Measurements from ENCODE around the gene SH3RF2. TPM values are rescaled to one million over a fixed set of nuclear protein-coding genes. Genes with fewer than 3 reads are reported as not detected.

Gene SH3RF2
- polyA plus RNA-seq, 3 donors: not detected

DNA sequence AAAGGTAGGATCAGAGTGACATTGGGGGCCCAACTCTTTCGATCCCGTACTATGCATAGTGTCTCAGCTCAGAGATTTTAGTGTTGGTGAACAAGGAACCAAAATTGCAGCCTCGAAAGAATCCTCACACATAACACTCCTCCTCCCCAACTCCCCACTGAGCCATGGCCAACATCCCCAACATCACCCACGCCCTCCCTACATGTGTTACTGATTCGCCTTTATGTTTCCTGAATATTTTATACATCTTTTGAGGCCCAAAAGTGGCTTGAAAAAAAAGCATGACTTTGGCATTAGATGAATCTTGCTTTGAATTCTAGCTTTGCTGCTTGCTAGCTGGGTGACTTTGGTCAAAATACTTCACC is 123.8 kb downstream of the SH3RF2 start:
- Histone ChIP-seq H3K4me3 (replicated peaks in 1 of 3; ENCODE audit: low read depth in 2 of 3, low read length in 3 of 3) (no peak overlapping the region), H3K27me3 (ENCODE audit: control insufficient read depth in 2 of 2, insufficient read depth in 2 of 2, low read length in 2 of 2) (no peaks in the 10 kb centered on the region), H3K9ac (ENCODE audit: insufficient read depth, low read length, poor library complexity, severe bottlenecking) (no peak overlapping the region), H3K36me3 (replicated peaks in 1 of 2; ENCODE audit: control insufficient read depth in 1 of 2, insufficient read depth in 2 of 2, low read length in 2 of 2) (no peaks in the 10 kb centered on the region), H4K20me1 (ENCODE audit: insufficient read depth, low read length) (no peaks in the 10 kb centered on the region), H3K9me3 (replicated peaks in 1 of 2; ENCODE audit: control insufficient read depth in 1 of 2, insufficient read depth in 1 of 2, low read length in 2 of 2) (no peaks in the 10 kb centered on the region), H3K27ac (ENCODE audit: low read depth in 1 of 2, low read length in 2 of 2) (no peak overlapping the region), H3K79me2 (ENCODE audit: insufficient read depth, low read length) (no peaks in the 10 kb centered on the region), H2AFZ (ENCODE audit: insufficient read depth, low read depth, low read length, poor library complexity, severe bottlenecking) (no peak overlapping the region), H3K4me2 (replicated peaks; ENCODE audit: extremely low read depth, low read length, poor library complexity, severe bottlenecking) (no peak overlapping the region), H3K4me1 (ENCODE audit: control insufficient read depth in 1 of 2, insufficient read depth in 2 of 2, low read length in 2 of 2) (no peaks in the 10 kb centered on the region)
- TF ChIP-seq, protein P1, sequence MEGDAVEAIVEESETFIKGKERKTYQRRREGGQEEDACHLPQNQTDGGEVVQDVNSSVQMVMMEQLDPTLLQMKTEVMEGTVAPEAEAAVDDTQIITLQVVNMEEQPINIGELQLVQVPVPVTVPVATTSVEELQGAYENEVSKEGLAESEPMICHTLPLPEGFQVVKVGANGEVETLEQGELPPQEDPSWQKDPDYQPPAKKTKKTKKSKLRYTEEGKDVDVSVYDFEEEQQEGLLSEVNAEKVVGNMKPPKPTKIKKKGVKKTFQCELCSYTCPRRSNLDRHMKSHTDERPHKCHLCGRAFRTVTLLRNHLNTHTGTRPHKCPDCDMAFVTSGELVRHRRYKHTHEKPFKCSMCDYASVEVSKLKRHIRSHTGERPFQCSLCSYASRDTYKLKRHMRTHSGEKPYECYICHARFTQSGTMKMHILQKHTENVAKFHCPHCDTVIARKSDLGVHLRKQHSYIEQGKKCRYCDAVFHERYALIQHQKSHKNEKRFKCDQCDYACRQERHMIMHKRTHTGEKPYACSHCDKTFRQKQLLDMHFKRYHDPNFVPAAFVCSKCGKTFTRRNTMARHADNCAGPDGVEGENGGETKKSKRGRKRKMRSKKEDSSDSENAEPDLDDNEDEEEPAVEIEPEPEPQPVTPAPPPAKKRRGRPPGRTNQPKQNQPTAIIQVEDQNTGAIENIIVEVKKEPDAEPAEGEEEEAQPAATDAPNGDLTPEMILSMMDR (IDR thresholded peaks at IDR 0.05): no peak
- no peak overlapping the region for H3K27ac Mint-ChIP-seq
- no peak overlapping the region for H3K4me3 Mint-ChIP-seq
- H3K4me1 Mint-ChIP-seq: peaks cover 7% of the 10 kb centered on the region
- 82% methylated on average over 2 of the region's 5 CpGs for WGBS (ENCODE audit: insufficient coverage)
- H3K9me3 Mint-ChIP-seq: no peaks in the 10 kb centered on the region
- H3K36me3 Mint-ChIP-seq: no peaks in the 10 kb centered on the region
- intact Hi-C loops (cut with micrococcal nuclease): no loop called here
- DNase-seq: no peak
- H3K27me3 Mint-ChIP-seq (ENCODE audit: low read depth in 3 of 3): peaks cover 4 to 8% (median 4%) of the 10 kb centered on the region in 3 donors

DNA sequence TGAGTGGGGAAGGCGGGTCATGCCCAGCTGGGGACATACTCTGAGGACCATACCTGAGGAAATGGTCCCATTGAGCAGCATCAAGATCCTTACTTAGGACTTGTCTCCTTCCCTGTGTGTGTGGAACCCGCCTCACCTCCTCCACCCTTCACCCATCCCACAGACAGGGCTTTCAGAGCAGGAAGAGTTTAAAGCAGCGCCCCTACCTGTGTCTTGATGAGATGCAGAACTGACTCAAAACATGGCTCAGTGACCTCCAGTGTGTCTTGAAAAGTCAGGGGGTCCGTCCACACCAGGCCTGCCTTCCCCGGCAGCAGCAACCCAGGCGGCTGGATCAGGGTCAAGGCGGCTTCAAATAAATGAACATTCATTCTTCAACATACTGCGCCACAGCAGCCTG is 130.6 kb downstream of the SH3RF2 start:
- 95% methylated on average over 6 of the region's 8 CpGs for WGBS (ENCODE audit: insufficient coverage)

More for the DNA sequence above, 130.6 kb downstream of the SH3RF2 start:
- H3K4me1 Mint-ChIP-seq: no peaks in the 10 kb centered on the region
- peak overlapping the region in 1 of 7 donors; percentile 25 for H3K27ac Mint-ChIP-seq
- no peaks in the 10 kb centered on the region for H4K20me1 ChIP-seq (ENCODE audit: insufficient read depth, low read length)
- H3K27ac ChIP-seq (ENCODE audit: low read depth in 1 of 2, low read length in 2 of 2): no peak overlapping the region
- TF ChIP-seq, protein P1 (IDR thresholded peaks at IDR 0.05): no peak
- intact Hi-C loops (cut with micrococcal nuclease): no loop called here
- H3K79me2 ChIP-seq (ENCODE audit: insufficient read depth, low read length): no peaks in the 10 kb centered on the region
- peaks cover 0 to 8% (median 2%) of the 10 kb centered on the region in 3 donors for H3K27me3 Mint-ChIP-seq (ENCODE audit: low read depth in 3 of 3)
- no peaks in the 10 kb centered on the region for H3K27me3 ChIP-seq (ENCODE audit: control insufficient read depth in 2 of 2, insufficient read depth in 2 of 2, low read length in 2 of 2)
- no peaks in the 10 kb centered on the region for H3K4me1 ChIP-seq (ENCODE audit: control insufficient read depth in 1 of 2, insufficient read depth in 2 of 2, low read length in 2 of 2)
- no peak for DNase-seq
- H3K4me3 ChIP-seq (replicated peaks in 1 of 3; ENCODE audit: low read depth in 2 of 3, low read length in 3 of 3): no peak overlapping the region
- no peak overlapping the region for H3K9ac ChIP-seq (ENCODE audit: insufficient read depth, low read length, poor library complexity, severe bottlenecking)
- no peak overlapping the region for H3K4me3 Mint-ChIP-seq
- H2AFZ ChIP-seq (ENCODE audit: insufficient read depth, low read depth, low read length, poor library complexity, severe bottlenecking): no peak overlapping the region
- no peaks in the 10 kb centered on the region for H3K36me3 Mint-ChIP-seq
- no peaks in the 10 kb centered on the region for H3K36me3 ChIP-seq (replicated peaks in 1 of 2; ENCODE audit: control insufficient read depth in 1 of 2, insufficient read depth in 2 of 2, low read length in 2 of 2)
- H3K9me3 Mint-ChIP-seq: peaks cover 0 to 5% (median 0%) of the 10 kb centered on the region in 7 donors
- H3K4me2 ChIP-seq (replicated peaks; ENCODE audit: extremely low read depth, low read length, poor library complexity, severe bottlenecking): no peak overlapping the region
- no peaks in the 10 kb centered on the region for H3K9me3 ChIP-seq (replicated peaks in 1 of 2; ENCODE audit: control insufficient read depth in 1 of 2, insufficient read depth in 1 of 2, low read length in 2 of 2)

Data from CD14-positive monocyte (primary cell).